ENCODE data around the gene CCRL2.

The CCRL2 gene

DNA sequence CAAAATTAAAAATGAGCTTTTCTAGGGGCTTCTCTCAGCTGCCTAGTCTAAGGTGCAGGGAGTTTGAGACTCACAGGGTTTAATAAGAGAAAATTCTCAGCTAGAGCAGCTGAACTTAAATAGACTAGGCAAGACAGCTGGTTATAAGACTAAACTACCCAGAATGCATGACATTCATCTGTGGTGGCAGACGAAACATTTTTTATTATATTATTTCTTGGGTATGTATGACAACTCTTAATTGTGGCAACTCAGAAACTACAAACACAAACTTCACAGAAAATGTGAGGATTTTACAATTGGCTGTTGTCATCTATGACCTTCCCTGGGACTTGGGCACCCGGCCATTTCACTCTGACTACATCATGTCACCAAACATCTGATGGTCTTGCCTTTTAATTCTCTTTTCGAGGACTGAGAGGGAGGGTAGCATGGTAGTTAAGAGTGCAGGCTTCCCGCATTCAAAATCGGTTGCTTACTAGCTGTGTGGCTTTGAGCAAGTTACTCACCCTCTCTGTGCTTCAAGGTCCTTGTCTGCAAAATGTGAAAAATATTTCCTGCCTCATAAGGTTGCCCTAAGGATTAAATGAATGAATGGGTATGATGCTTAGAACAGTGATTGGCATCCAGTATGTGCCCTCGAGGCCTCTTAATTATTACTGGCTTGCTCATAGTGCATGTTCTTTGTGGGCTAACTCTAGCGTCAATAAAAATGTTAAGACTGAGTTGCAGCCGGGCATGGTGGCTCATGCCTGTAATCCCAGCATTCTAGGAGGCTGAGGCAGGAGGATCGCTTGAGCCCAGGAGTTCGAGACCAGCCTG lies 35.3 kb upstream of the CCRL2 start:
- TF ChIP-seq, protein P1, sequence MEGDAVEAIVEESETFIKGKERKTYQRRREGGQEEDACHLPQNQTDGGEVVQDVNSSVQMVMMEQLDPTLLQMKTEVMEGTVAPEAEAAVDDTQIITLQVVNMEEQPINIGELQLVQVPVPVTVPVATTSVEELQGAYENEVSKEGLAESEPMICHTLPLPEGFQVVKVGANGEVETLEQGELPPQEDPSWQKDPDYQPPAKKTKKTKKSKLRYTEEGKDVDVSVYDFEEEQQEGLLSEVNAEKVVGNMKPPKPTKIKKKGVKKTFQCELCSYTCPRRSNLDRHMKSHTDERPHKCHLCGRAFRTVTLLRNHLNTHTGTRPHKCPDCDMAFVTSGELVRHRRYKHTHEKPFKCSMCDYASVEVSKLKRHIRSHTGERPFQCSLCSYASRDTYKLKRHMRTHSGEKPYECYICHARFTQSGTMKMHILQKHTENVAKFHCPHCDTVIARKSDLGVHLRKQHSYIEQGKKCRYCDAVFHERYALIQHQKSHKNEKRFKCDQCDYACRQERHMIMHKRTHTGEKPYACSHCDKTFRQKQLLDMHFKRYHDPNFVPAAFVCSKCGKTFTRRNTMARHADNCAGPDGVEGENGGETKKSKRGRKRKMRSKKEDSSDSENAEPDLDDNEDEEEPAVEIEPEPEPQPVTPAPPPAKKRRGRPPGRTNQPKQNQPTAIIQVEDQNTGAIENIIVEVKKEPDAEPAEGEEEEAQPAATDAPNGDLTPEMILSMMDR (IDR thresholded peaks at IDR 0.05; ENCODE audit: low read depth, low read length) = no peak
- DNase-seq (ENCODE audit: extremely low read depth, low read depth) = no peak

DNA sequence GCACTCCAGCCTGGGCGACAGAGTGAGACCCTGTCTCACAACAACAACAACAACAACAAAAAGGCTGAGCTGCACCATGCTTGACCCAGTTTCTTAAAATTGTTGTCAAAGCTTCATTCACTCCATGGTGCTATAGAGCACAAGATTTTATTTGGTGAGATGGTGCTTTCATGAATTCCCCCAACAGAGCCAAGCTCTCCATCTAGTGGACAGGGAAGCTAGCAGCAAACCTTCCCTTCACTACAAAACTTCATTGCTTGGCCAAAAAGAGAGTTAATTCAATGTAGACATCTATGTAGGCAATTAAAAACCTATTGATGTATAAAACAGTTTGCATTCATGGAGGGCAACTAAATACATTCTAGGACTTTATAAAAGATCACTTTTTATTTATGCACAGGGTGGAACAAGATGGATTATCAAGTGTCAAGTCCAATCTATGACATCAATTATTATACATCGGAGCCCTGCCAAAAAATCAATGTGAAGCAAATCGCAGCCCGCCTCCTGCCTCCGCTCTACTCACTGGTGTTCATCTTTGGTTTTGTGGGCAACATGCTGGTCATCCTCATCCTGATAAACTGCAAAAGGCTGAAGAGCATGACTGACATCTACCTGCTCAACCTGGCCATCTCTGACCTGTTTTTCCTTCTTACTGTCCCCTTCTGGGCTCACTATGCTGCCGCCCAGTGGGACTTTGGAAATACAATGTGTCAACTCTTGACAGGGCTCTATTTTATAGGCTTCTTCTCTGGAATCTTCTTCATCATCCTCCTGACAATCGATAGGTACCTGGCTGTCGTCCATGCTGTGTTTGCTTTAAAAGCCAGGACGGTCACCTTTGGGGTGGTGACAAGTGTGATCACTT lies 34.3 kb upstream of the CCRL2 start:
- TF ChIP-seq, protein P1 (IDR thresholded peaks at IDR 0.05; ENCODE audit: low read depth, low read length) = peak; percentile 57
- no peak for DNase-seq (ENCODE audit: extremely low read depth, low read depth)

DNA sequence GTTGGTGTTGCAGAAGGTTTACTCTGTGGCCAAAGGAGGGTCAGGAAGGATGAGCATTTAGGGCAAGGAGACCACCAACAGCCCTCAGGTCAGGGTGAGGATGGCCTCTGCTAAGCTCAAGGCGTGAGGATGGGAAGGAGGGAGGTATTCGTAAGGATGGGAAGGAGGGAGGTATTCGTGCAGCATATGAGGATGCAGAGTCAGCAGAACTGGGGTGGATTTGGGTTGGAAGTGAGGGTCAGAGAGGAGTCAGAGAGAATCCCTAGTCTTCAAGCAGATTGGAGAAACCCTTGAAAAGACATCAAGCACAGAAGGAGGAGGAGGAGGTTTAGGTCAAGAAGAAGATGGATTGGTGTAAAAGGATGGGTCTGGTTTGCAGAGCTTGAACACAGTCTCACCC lies 32.3 kb upstream of the CCRL2 start:
- no peak for DNase-seq (ENCODE audit: extremely low read depth, low read depth)
- TF ChIP-seq, protein P1 (IDR thresholded peaks at IDR 0.05; ENCODE audit: low read depth, low read length) = no peak

DNA sequence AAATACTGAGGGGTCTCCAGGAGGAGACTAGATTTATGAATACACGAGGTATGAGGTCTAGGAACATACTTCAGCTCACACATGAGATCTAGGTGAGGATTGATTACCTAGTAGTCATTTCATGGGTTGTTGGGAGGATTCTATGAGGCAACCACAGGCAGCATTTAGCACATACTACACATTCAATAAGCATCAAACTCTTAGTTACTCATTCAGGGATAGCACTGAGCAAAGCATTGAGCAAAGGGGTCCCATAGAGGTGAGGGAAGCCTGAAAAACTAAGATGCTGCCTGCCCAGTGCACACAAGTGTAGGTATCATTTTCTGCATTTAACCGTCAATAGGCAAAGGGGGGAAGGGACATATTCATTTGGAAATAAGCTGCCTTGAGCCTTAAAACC lies 31.8 kb upstream of the CCRL2 start:
- no peak for DNase-seq (ENCODE audit: extremely low read depth, low read depth)
- TF ChIP-seq, protein P1 (IDR thresholded peaks at IDR 0.05; ENCODE audit: low read depth, low read length) = no peak

DNA sequence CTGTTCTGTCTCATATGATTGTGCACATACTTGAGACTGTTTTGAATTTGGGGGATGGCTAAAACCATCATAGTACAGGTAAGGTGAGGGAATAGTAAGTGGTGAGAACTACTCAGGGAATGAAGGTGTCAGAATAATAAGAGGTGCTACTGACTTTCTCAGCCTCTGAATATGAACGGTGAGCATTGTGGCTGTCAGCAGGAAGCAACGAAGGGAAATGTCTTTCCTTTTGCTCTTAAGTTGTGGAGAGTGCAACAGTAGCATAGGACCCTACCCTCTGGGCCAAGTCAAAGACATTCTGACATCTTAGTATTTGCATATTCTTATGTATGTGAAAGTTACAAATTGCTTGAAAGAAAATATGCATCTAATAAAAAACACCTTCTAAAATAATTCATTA lies 31.2 kb upstream of the CCRL2 start:
- TF ChIP-seq, protein P1 (IDR thresholded peaks at IDR 0.05; ENCODE audit: low read depth, low read length) = no peak

DNA sequence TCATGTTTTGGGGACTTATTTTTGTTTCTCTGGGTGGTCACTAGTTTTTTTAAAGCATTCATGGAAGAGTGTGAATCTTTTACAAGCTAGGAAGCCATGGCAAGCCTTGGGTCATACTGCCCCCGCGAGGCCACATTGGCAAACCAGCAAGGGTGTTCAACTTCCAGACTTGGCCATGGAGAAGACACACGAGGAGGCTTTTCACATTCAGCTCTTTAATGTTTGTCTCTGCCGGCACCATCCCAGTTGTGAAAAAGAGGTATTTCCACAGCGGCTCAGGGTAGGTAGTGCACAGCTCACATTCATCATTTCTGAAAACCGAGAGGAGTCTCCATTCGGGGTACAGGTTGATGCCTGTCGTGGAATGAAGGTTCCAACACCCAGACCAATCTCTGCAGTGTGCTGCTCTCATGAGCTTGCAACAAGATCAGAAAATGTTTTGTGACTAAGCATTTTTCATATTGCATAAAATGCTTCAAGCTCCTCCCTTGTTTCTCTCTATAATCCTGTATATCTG lies 28.6 kb upstream of the CCRL2 start:
- TF ChIP-seq, protein P1 (IDR thresholded peaks at IDR 0.05; ENCODE audit: low read depth, low read length) = peak; percentile 77
- peak; percentile 10 for DNase-seq (ENCODE audit: extremely low read depth, low read depth)

More for the DNA sequence above, 31.2 kb upstream of the CCRL2 start:
- no peak for DNase-seq (ENCODE audit: extremely low read depth, low read depth)
